DMS153 treated with DMSO at 0.1 percent for 48 hours (cell line): Measurements from ENCODE around the gene CAPN7.

Experiments used
- DNase-seq: peaks from one replicate; lab custom pipeline; 2025; ENCODE audit not compliant: unreplicated experiment; lab: John Stamatoyannopoulos, UW

The CAPN7 gene

GRCh38 chr3:15243822-15244482, 37.9 kb downstream of the CAPN7 start:
- DNase-seq: no peak

GRCh38 chr3:15246186-15246585, 40.1 kb downstream of the CAPN7 start:
- no peak for DNase-seq

- DNase-seq: no peak
These were observed 47.1 kb downstream of the CAPN7 start for GRCh38 chr3:15253023-15253697.

GRCh38 chr3:15255215-15255614, 49.2 kb downstream of the CAPN7 start:
- no peak for DNase-seq

- DNase-seq: no peak
These were observed 50.9 kb downstream of the CAPN7 start for GRCh38 chr3:15256861-15257341.

GRCh38 chr3:15258720-15259119, 52.7 kb downstream of the CAPN7 start:
- DNase-seq: no peak

GRCh38 chr3:15260531-15260930, 54.5 kb downstream of the CAPN7 start:
- no peak for DNase-seq

- DNase-seq: no peak
These were observed 55.2 kb downstream of the CAPN7 start for GRCh38 chr3:15261274-15261673.

GRCh38 chr3:15262021-15262420, 56.0 kb downstream of the CAPN7 start:
- DNase-seq: no peak

- no peak for DNase-seq
These were observed 57.1 kb downstream of the CAPN7 start for GRCh38 chr3:15263120-15263519.

- no peak for DNase-seq
These were observed 57.9 kb downstream of the CAPN7 start for GRCh38 chr3:15263926-15264325.

GRCh38 chr3:15264486-15264885, 58.4 kb downstream of the CAPN7 start:
- no peak for DNase-seq

- no peak for DNase-seq
These were observed 59.8 kb downstream of the CAPN7 start for GRCh38 chr3:15265655-15266509.

GRCh38 chr3:15266510-15267376, 60.7 kb downstream of the CAPN7 start:
- no peak for DNase-seq

- no peak for DNase-seq
These were observed 61.5 kb downstream of the CAPN7 start for GRCh38 chr3:15267502-15267901.

GRCh38 chr3:15268033-15268631, 62.1 kb downstream of the CAPN7 start:
- DNase-seq: peak; percentile 7

GRCh38 chr3:15269091-15269989, 63.3 kb downstream of the CAPN7 start:
- no peak for DNase-seq

GRCh38 chr3:15271030-15271429, 65.0 kb downstream of the CAPN7 start:
- no peak for DNase-seq

- DNase-seq: no peak
These were observed 65.8 kb downstream of the CAPN7 start for GRCh38 chr3:15271785-15272381.
